DMS53 (cell line): ENCODE data around the gene PAX3.
A peak's percentile ranks its signal among the peaks of the same experiment; 100 is the strongest.

Experiments
- DNase-seq: peaks from one replicate; lab custom pipeline; 2025; lab: John Stamatoyannopoulos, UW

Gene PAX3

GRCh38 chr2:222310747-222311318 lies 12.0 kb upstream of the PAX3 start:
- DNase-seq = no peak

GRCh38 chr2:222309766-222310165 lies 11.0 kb upstream of the PAX3 start:
- no peak for DNase-seq

GRCh38 chr2:222309361-222309760 lies 10.6 kb upstream of the PAX3 start:
- no peak for DNase-seq

GRCh38 chr2:222307978-222308730 lies 9.4 kb upstream of the PAX3 start:
- DNase-seq = peak; percentile 5

- DNase-seq = peak; percentile 70
These were observed 8.5 kb upstream of the PAX3 start for GRCh38 chr2:222307143-222307756.

- DNase-seq = peak; percentile 26
These were observed 7.8 kb upstream of the PAX3 start for GRCh38 chr2:222306393-222307142.

GRCh38 chr2:222305516-222306392 lies 7.0 kb upstream of the PAX3 start:
- peak; percentile 69 for DNase-seq

- peak; percentile 58 for DNase-seq
These were observed 6.1 kb upstream of the PAX3 start for GRCh38 chr2:222304737-222305515.

GRCh38 chr2:222303828-222304736 lies 5.3 kb upstream of the PAX3 start:
- DNase-seq = peak; percentile 18

GRCh38 chr2:222303045-222303827 lies 4.4 kb upstream of the PAX3 start:
- DNase-seq = no peak

GRCh38 chr2:222302178-222303018 lies 3.6 kb upstream of the PAX3 start:
- DNase-seq = peak; percentile 50

GRCh38 chr2:222301796-222302118 lies 3.0 kb upstream of the PAX3 start:
- DNase-seq = no peak

GRCh38 chr2:222301053-222301795 lies 2.4 kb upstream of the PAX3 start:
- peak; percentile 49 for DNase-seq

- no peak for DNase-seq
These were observed 1.9 kb upstream of the PAX3 start for GRCh38 chr2:222300726-222301052.

GRCh38 chr2:222299906-222300725 lies 1.3 kb upstream of the PAX3 start:
- peak; percentile 28 for DNase-seq

- no peak for DNase-seq
These were observed 842 bp downstream of the PAX3 start for GRCh38 chr2:222298001-222298310.

- no peak for DNase-seq
These were observed 1.2 kb downstream of the PAX3 start for GRCh38 chr2:222297600-222297935.
